Ureter (tissue), 1 donor: Measurements from ENCODE around the gene ATP8A2. TPM values are rescaled to one million over a fixed set of nuclear protein-coding genes. Genes with fewer than 3 reads are reported as not detected.

Experiments used
- DNase-seq: peaks from one replicate; pipeline ENCODE4 v3.0.0-alpha.2; 2020; ENCODE audit warnings: low spot score
- total RNA-seq: library from RNA; stranded (reverse); gene quantifications from one replicate; pipeline ENCODE4 v1.2.4, GENCODE V29; 2023
- donor health status: DM: yes; HTN: yes; CAD: no.

ATP8A2 gene
- total RNA-seq, 1 donor from 2014 or later = 0.13 TPM

GRCh38 chr13:25882466-25883357 lies 510.9 kb downstream of the ATP8A2 start:
- DNase-seq = no peak

DNA sequence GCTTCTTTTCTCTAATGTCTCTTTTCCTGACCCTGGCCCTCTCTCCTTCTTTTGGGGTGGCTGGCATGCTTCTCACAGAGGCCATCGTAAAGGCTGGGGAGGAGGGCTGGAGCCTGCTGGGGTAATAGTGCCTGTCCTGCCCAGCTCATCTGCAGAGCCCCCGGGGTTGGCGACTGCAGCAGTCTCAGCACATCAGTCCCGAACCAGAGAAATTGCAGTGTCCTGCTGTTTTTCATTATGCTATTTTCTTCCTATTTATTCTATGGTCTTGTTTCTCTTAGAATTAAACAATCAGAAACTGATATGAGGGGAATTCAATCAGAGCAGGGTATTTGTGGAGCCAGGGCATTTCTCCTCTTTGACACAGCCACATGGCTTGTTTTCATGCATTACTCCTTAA lies 513.6 kb downstream of the ATP8A2 start:
- DNase-seq = no peak

GRCh38 chr13:25886438-25887214 lies 514.9 kb downstream of the ATP8A2 start:
- no peak for DNase-seq

GRCh38 chr13:25887962-25888655 lies 516.3 kb downstream of the ATP8A2 start:
- no peak for DNase-seq

GRCh38 chr13:25890671-25891212 lies 519.0 kb downstream of the ATP8A2 start:
- no peak for DNase-seq

DNA sequence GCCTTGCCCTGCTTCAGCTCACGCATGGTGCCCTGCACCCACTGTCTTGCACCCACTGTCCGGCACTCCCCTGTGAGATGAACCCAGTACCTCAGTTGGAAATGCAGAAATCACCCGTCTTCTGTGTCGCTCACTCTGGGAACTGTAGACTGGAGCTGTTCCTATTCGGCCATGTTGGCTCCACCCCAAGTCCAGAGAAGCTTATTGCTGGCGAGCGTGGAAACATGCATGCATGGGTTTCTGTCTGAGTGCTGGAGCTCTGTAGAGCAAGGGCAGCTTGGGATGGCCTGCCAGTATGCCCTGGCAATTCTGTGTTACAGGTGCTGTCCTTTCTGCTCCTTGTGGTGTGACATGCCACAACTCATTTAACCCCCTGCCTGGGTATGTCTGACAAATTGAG lies 527.2 kb downstream of the ATP8A2 start:
- DNase-seq = no peak

DNA sequence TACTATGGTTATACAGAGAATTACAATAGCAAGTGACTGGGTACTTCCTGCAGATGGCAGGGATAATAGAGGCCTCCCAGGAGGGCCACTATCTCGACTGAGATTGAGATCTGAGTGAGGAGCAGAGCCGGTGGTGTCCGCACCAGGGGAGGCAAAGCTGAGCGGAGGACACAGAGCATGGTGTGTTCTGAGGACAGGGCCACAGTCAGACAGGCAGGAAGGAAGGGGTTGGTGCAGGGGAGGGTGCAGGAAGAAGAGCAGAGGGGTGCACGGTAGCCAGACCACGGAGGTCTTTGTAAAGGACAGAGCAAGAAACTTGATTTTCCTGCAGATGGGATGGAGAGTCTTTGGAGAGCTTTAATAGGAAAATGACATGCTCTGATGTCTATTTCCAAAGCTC lies 527.7 kb downstream of the ATP8A2 start:
- DNase-seq = no peak

- no peak for DNase-seq
Measured at GRCh38 chr13:25899952-25900351, 528.2 kb downstream of the ATP8A2 start.

DNA sequence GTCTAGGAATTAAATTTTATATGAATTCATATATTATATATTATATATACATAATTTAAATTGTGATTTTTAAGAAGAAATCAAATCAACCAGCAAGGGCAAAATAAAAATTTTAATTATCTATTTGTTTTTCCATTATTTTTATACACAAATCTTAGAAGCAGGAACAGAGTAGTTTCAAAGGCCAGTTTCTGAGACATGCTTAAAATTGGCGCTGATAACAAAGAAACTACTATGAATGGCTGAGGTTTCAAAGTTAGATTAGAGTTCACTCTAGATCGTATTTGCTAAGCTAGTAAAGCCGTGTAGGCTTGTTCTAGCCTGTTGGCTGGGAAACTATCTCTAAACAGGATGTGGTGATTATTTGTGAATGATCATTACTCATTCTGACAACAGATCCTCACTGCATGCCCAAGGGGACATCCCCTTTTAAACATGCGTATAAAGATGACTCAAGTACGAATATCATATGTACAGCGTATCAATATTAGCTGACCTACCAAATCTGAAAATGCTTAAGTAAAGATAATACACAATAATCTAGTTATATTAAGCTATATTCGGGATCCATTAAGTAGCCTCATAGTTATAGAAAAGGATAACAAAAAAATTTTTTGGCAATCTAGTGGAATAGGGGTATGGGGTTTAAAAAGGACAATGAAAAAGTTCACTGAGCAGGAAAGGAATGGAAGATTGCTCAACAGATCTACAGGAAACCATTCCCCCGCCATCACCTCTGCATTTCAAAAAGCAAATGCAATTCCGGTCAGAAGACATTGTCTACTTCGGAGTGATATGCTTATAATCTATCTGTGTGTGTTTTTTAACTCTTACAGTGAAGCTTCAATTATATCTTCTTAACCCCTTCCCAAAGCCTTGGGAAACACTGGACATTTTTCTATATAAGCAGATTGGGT lies 529.9 kb downstream of the ATP8A2 start:
- DNase-seq = no peak

- no peak for DNase-seq
Measured at GRCh38 chr13:25902455-25902854, 530.7 kb downstream of the ATP8A2 start.

GRCh38 chr13:25902891-25903341 lies 531.1 kb downstream of the ATP8A2 start:
- DNase-seq = no peak

- DNase-seq = no peak
Measured at GRCh38 chr13:25904830-25905229, 533.1 kb downstream of the ATP8A2 start.

- DNase-seq = no peak
Measured at GRCh38 chr13:25905611-25906010, 533.8 kb downstream of the ATP8A2 start.

- DNase-seq = no peak
Measured at GRCh38 chr13:25906191-25906661, 534.5 kb downstream of the ATP8A2 start.

GRCh38 chr13:25908366-25908765 lies 536.6 kb downstream of the ATP8A2 start:
- no peak for DNase-seq

DNA sequence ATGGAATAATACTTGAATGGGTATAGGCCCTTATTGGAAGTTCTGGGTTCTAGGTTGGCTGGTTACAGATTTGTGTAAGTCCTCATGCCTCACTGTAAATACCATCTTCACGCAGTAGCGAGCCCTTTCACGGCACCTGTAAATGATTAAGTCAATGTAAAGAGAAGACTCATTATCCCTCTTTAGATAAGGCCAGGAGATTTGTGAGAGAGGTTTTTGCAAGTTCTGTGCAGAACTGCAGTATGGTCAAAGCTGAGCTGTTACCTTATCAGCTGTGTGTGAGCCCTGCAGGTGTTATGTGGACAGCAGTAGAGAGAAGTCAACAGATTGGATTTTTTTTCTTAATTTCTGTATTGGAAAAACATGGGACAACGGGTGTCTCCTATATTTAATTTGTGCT lies 538.5 kb downstream of the ATP8A2 start:
- no peak for DNase-seq

GRCh38 chr13:25910991-25911419 lies 539.2 kb downstream of the ATP8A2 start:
- DNase-seq = no peak

- no peak for DNase-seq
Measured at GRCh38 chr13:25912961-25913360, 541.2 kb downstream of the ATP8A2 start.

DNA sequence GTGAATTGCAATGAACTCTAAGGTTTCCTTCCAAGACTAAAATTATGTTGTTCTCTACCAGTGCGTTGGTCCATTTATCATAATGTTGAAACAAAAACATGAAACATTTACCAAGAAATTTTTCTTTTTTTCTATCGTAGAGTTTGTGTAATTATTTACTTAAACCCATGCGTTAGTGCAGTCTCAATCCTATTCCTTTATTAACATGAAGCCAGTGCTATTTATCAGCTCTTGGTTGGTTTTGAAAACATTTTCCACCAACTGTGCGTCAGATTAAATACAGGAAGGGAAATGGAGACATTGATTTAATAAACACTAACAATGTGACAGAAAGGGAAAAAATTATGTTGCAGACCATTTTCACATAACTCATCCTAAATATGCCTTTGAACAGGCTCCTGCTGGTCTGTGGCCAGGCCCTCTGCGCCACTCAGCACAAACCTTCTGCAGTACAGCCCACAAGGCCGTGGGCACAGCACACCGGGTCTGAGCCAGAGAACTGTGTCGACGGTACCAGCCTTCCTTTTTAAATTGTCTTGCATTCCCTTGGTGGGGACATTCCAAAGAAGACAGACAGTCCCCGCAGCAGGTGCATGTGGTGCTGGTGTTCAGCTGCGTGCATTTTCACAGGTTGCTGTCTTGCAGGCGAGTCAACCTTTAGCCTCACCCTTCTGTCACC lies 544.2 kb downstream of the ATP8A2 start:
- DNase-seq = no peak

- no peak for DNase-seq
Measured at GRCh38 chr13:25920277-25920676, 548.5 kb downstream of the ATP8A2 start.
